NCI-H82 treated with DMSO at 0.1 percent for 48 hours (cell line): ENCODE data around the gene DHX57.

Experiments used
- DNase-seq: peaks from one replicate; lab custom pipeline; 2025; ENCODE audit not compliant: unreplicated experiment; lab: John Stamatoyannopoulos, UW

Gene DHX57

GRCh38 chr2:38751596-38752410, 123.9 kb downstream of the DHX57 start:
- DNase-seq, result peak; percentile 44

GRCh38 chr2:38750891-38751595, 124.7 kb downstream of the DHX57 start, which contains the start of gene SRSF7:
Gene SRSF7, minus strand, starts transcription at chr2:38751361. Its CDS starts 105 bp downstream, at chr2:38751256.
- peak; percentile 99 for DNase-seq

GRCh38 chr2:38750011-38750890, 125.5 kb downstream of the DHX57 start:
- no peak for DNase-seq

- DNase-seq, result no peak
These were observed 126.6 kb downstream of the DHX57 start for GRCh38 chr2:38748943-38749804.

GRCh38 chr2:38748391-38748790, 127.3 kb downstream of the DHX57 start:
- no peak for DNase-seq

GRCh38 chr2:38747819-38748218, 127.9 kb downstream of the DHX57 start:
- no peak for DNase-seq
